Measurements from ENCODE around the gene GRB10.

Gene GRB10

GRCh38 chr7:50734246-50734645, 48.5 kb downstream of the GRB10 start:
- Histone ChIP-seq H3K36me3 (ENCODE audit: control insufficient read depth, insufficient read depth, low read length) (no peaks in the 10 kb centered on the region), H3K27ac (ENCODE audit: insufficient read depth, low read length, poor library complexity, severe bottlenecking) (no peak overlapping the region), H3K4me3 (ENCODE audit: insufficient read depth, low read depth, low read length, poor library complexity, severe bottlenecking) (no peak overlapping the region), H3K4me1 (ENCODE audit: control insufficient read depth, insufficient read depth, low read length, poor library complexity, severe bottlenecking) (peaks cover under 1% of the 10 kb centered on the region), H3K9me3 (ENCODE audit: control insufficient read depth, low read length) (no peaks in the 10 kb centered on the region), H3K27me3 (replicated peaks; ENCODE audit: control insufficient read depth, insufficient read depth, low read length, poor library complexity, severe bottlenecking) (no peaks in the 10 kb centered on the region)
- no peak for DNase-seq

GRCh38 chr7:50733552-50733951, 49.1 kb downstream of the GRB10 start:
- H3K27me3 ChIP-seq (replicated peaks; ENCODE audit: control insufficient read depth, insufficient read depth, low read length, poor library complexity, severe bottlenecking) = no peaks in the 10 kb centered on the region
- no peak overlapping the region for H3K4me3 ChIP-seq (ENCODE audit: insufficient read depth, low read depth, low read length, poor library complexity, severe bottlenecking)
- H3K27ac ChIP-seq (ENCODE audit: insufficient read depth, low read length, poor library complexity, severe bottlenecking) = no peak overlapping the region
- H3K36me3 ChIP-seq (ENCODE audit: control insufficient read depth, insufficient read depth, low read length) = no peaks in the 10 kb centered on the region
- no peak for DNase-seq
- no peaks in the 10 kb centered on the region for H3K9me3 ChIP-seq (ENCODE audit: control insufficient read depth, low read length)
- H3K4me1 ChIP-seq (ENCODE audit: control insufficient read depth, insufficient read depth, low read length, poor library complexity, severe bottlenecking) = no peaks in the 10 kb centered on the region

GRCh38 chr7:50731703-50732582, 50.8 kb downstream of the GRB10 start:
- Histone ChIP-seq H3K4me1 (ENCODE audit: control insufficient read depth, insufficient read depth, low read length, poor library complexity, severe bottlenecking) (no peaks in the 10 kb centered on the region), H3K27ac (ENCODE audit: insufficient read depth, low read length, poor library complexity, severe bottlenecking) (no peak overlapping the region), H3K4me3 (ENCODE audit: insufficient read depth, low read depth, low read length, poor library complexity, severe bottlenecking) (no peak overlapping the region), H3K36me3 (ENCODE audit: control insufficient read depth, insufficient read depth, low read length) (no peaks in the 10 kb centered on the region), H3K9me3 (ENCODE audit: control insufficient read depth, low read length) (no peaks in the 10 kb centered on the region), H3K27me3 (replicated peaks; ENCODE audit: control insufficient read depth, insufficient read depth, low read length, poor library complexity, severe bottlenecking) (no peaks in the 10 kb centered on the region)
- no peak for DNase-seq

DNA sequence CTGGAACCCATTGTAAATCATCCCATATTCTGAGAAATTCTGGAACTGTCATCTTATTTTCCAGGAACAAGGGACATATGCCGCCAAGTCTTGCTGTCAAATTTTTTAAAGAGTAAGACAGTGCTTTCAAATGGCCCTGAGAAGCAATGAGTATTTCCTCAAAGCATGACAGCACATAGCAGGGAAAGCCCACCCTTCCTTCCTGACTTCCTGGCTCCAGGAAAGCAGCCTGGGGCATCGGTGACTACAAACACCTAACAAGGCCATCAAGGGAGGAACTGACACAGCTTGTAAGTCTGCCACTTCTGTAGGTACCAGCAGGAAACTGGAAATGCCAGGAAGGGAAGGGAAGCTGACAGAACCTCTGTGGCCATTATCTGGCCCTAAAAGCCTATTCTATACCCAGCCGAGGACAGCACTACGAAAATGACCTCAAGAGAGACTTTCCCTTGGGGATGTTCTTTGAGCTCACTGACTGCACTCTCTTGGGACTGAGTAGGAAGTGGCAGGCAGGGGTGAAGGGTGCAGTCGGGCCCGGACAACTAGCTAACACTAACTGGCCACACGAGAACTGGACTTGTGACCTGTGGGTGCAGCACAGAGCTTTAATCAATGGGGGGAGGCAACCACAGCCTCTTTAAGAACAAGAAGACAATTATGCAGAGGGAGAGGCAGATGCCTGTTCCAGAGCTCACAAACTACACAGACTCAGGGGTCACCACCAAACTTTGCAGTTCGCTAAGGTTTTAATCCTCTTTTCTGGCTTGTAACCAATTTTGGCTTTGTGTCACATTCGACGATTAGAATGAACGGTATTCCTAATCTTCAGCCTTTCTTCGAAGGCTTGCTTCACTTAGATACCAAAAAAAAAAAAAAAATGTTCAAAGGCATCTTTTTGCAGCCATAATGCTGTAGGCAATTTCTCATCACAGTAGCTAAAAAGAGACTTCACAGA, 52.0 kb downstream of the GRB10 start:
- H3K4me1 ChIP-seq (ENCODE audit: control insufficient read depth, insufficient read depth, low read length, poor library complexity, severe bottlenecking) = no peaks in the 10 kb centered on the region
- no peaks in the 10 kb centered on the region for H3K36me3 ChIP-seq (ENCODE audit: control insufficient read depth, insufficient read depth, low read length)
- H3K9me3 ChIP-seq (ENCODE audit: control insufficient read depth, low read length) = no peaks in the 10 kb centered on the region
- H3K27me3 ChIP-seq (replicated peaks; ENCODE audit: control insufficient read depth, insufficient read depth, low read length, poor library complexity, severe bottlenecking) = no peaks in the 10 kb centered on the region
- H3K4me3 ChIP-seq (ENCODE audit: insufficient read depth, low read depth, low read length, poor library complexity, severe bottlenecking) = no peak overlapping the region
- no peak for DNase-seq
- H3K27ac ChIP-seq (ENCODE audit: insufficient read depth, low read length, poor library complexity, severe bottlenecking) = no peak overlapping the region

DNA sequence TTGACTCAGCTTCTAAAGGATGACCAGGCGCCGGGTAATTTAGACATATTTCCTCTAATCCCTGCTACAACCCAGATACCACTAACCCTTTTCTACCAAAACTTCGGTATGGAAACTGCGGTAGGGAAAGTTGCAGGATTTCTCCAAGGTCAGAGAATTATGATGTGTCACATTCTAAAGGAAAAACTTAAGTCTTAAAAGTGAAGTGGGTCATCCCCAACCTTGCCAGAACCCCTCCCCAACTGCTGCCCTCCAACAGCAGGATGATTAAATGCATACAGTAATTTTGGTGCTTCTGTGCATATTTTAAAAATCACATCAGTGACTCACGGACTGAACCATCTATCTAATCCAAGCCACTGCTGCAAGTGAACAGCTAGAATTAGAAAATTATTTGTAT, 52.7 kb downstream of the GRB10 start:
- Histone ChIP-seq H3K4me1 (ENCODE audit: control insufficient read depth, insufficient read depth, low read length, poor library complexity, severe bottlenecking) (no peaks in the 10 kb centered on the region), H3K27ac (ENCODE audit: insufficient read depth, low read length, poor library complexity, severe bottlenecking) (no peak overlapping the region), H3K36me3 (ENCODE audit: control insufficient read depth, insufficient read depth, low read length) (no peaks in the 10 kb centered on the region), H3K4me3 (ENCODE audit: insufficient read depth, low read depth, low read length, poor library complexity, severe bottlenecking) (no peak overlapping the region), H3K27me3 (replicated peaks; ENCODE audit: control insufficient read depth, insufficient read depth, low read length, poor library complexity, severe bottlenecking) (no peaks in the 10 kb centered on the region), H3K9me3 (ENCODE audit: control insufficient read depth, low read length) (no peaks in the 10 kb centered on the region)
- DNase-seq = no peak

DNA sequence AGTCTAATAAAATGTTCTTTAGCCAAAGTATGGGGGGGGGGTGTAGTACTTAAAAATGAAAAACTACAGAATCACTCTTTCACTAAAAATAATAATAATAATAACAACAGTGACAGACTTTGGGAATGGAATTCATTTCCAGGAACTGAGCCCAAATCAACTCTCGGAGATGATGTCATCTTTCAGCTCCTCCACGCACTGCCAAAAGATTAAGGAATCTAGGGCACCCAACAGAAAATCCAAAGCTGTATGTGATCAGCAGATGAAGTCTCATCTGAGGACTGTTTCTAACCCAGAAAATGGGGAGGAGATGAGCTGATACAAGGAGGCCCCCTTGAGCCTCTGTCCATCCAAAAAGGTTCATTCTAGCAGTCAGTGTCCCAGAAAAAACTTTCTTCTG, 54.5 kb downstream of the GRB10 start:
- Histone ChIP-seq H3K9me3 (ENCODE audit: control insufficient read depth, low read length) (no peaks in the 10 kb centered on the region), H3K4me3 (ENCODE audit: insufficient read depth, low read depth, low read length, poor library complexity, severe bottlenecking) (no peak overlapping the region), H3K27ac (ENCODE audit: insufficient read depth, low read length, poor library complexity, severe bottlenecking) (no peak overlapping the region), H3K4me1 (ENCODE audit: control insufficient read depth, insufficient read depth, low read length, poor library complexity, severe bottlenecking) (no peaks in the 10 kb centered on the region), H3K27me3 (replicated peaks; ENCODE audit: control insufficient read depth, insufficient read depth, low read length, poor library complexity, severe bottlenecking) (no peaks in the 10 kb centered on the region), H3K36me3 (ENCODE audit: control insufficient read depth, insufficient read depth, low read length) (no peaks in the 10 kb centered on the region)
- no peak for DNase-seq

- no peaks in the 10 kb centered on the region for H3K9me3 ChIP-seq (ENCODE audit: control insufficient read depth, low read length)
- H3K4me3 ChIP-seq (ENCODE audit: insufficient read depth, low read depth, low read length, poor library complexity, severe bottlenecking) = no peak overlapping the region
- no peaks in the 10 kb centered on the region for H3K4me1 ChIP-seq (ENCODE audit: control insufficient read depth, insufficient read depth, low read length, poor library complexity, severe bottlenecking)
- no peaks in the 10 kb centered on the region for H3K27me3 ChIP-seq (replicated peaks; ENCODE audit: control insufficient read depth, insufficient read depth, low read length, poor library complexity, severe bottlenecking)
- DNase-seq = no peak
- no peak overlapping the region for H3K27ac ChIP-seq (ENCODE audit: insufficient read depth, low read length, poor library complexity, severe bottlenecking)
- no peaks in the 10 kb centered on the region for H3K36me3 ChIP-seq (ENCODE audit: control insufficient read depth, insufficient read depth, low read length)
These were observed 55.0 kb downstream of the GRB10 start for GRCh38 chr7:50727711-50728110.

DNA sequence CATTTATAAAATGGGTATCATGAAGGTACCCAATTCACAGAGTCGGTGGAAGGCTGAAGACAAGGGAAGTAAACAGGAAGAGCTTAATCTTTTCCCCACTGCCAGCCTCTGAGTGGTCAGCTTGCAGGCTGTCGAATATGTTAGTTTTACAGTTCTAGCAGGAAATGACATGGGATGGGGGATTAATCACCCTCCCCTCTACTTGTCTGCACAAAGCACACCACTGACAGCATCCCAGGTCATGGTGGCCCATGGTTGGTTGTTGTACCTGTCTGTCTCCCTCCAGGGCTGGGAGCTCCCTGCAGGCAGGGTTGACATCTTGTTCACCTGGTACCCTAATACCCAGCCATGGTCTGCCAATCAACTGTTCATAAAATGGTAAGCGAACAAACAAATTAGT, 55.6 kb downstream of the GRB10 start:
- no peak for DNase-seq
- no peak overlapping the region for H3K27ac ChIP-seq (ENCODE audit: insufficient read depth, low read length, poor library complexity, severe bottlenecking)
- H3K4me3 ChIP-seq (ENCODE audit: insufficient read depth, low read depth, low read length, poor library complexity, severe bottlenecking) = no peak overlapping the region
- no peaks in the 10 kb centered on the region for H3K4me1 ChIP-seq (ENCODE audit: control insufficient read depth, insufficient read depth, low read length, poor library complexity, severe bottlenecking)
- no peaks in the 10 kb centered on the region for H3K36me3 ChIP-seq (ENCODE audit: control insufficient read depth, insufficient read depth, low read length)
- no peaks in the 10 kb centered on the region for H3K27me3 ChIP-seq (replicated peaks; ENCODE audit: control insufficient read depth, insufficient read depth, low read length, poor library complexity, severe bottlenecking)
- no peaks in the 10 kb centered on the region for H3K9me3 ChIP-seq (ENCODE audit: control insufficient read depth, low read length)

- no peak for DNase-seq
- Histone ChIP-seq H3K36me3 (ENCODE audit: control insufficient read depth, insufficient read depth, low read length) (no peaks in the 10 kb centered on the region), H3K4me3 (ENCODE audit: insufficient read depth, low read depth, low read length, poor library complexity, severe bottlenecking) (no peak overlapping the region), H3K27ac (ENCODE audit: insufficient read depth, low read length, poor library complexity, severe bottlenecking) (no peak overlapping the region), H3K9me3 (ENCODE audit: control insufficient read depth, low read length) (no peaks in the 10 kb centered on the region), H3K4me1 (ENCODE audit: control insufficient read depth, insufficient read depth, low read length, poor library complexity, severe bottlenecking) (no peaks in the 10 kb centered on the region), H3K27me3 (replicated peaks; ENCODE audit: control insufficient read depth, insufficient read depth, low read length, poor library complexity, severe bottlenecking) (no peaks in the 10 kb centered on the region)
These were observed 56.9 kb downstream of the GRB10 start for GRCh38 chr7:50725774-50726173.
